ACC112 (cell line): Measurements from ENCODE around the gene FNDC1.

Experiments used
- H2AFZ ChIP-seq: fragments of 200-600 bp; sonication (generic); one replicate; pipeline ENCODE4 v1.6.0; 2017; ENCODE audit warnings: antibody characterized with exemption, low read length; ENCODE audit not compliant: unreplicated experiment
- H3K27ac ChIP-seq: fragments of 200-600 bp; sonication (generic); 2 replicates; pipeline ENCODE4 v1.5.1; 2014; ENCODE audit warnings: low read depth, mild to moderate bottlenecking, antibody characterized with exemption, low read length, moderate library complexity
- H3K27me3 ChIP-seq: fragments of 200-600 bp; sonication (generic); 2 replicates; pipeline ENCODE4 v1.6.1; 2014; ENCODE audit warnings: mild to moderate bottlenecking, antibody characterized with exemption, low read length, moderate library complexity, mixed read lengths; ENCODE audit not compliant: insufficient read depth
- H3K36me3 ChIP-seq: fragments of 200-600 bp; sonication (generic); 2 replicates; pipeline ENCODE4 v1.6.1; 2016; ENCODE audit warnings: mild to moderate bottlenecking, antibody characterized with exemption, low read length, moderate library complexity, mixed read lengths; ENCODE audit not compliant: insufficient read depth
- H3K4me1 ChIP-seq: fragments of 200-600 bp; sonication (generic); one replicate; pipeline ENCODE4 v1.6.1; 2016; ENCODE audit warnings: low read length, mixed read lengths; ENCODE audit not compliant: insufficient read depth, unreplicated experiment, control insufficient read depth
- H3K4me3 ChIP-seq: fragments of 200-600 bp; sonication (generic); 2 replicates; pipeline ENCODE4 v1.5.1; 2014; ENCODE audit warnings: mild to moderate bottlenecking, low read depth, low read length
- H3K79me2 ChIP-seq: fragments of 200-600 bp; sonication (generic); one replicate; pipeline ENCODE4 v1.6.0; 2016; ENCODE audit warnings: low read length; ENCODE audit not compliant: control insufficient read depth, unreplicated experiment, insufficient read depth

Gene FNDC1

GRCh38 chr6:159203304-159204005 is 34.3 kb downstream of the FNDC1 start:
- peaks cover 19% of the 10 kb centered on the region for H3K4me1 ChIP-seq
- H3K27me3 ChIP-seq = no peaks in the 10 kb centered on the region
- H2AFZ ChIP-seq = peak overlapping the region; percentile 84
- H3K27ac ChIP-seq = peak overlapping the region; percentile 66
- peak overlapping the region; percentile 5; the same call in 1 of the 2 replicates for H3K4me3 ChIP-seq
- no peaks in the 10 kb centered on the region for H3K36me3 ChIP-seq
- no peaks in the 10 kb centered on the region for H3K79me2 ChIP-seq

GRCh38 chr6:159204605-159205004 is 35.4 kb downstream of the FNDC1 start:
- Histone ChIP-seq H3K27me3 (no peaks in the 10 kb centered on the region), H2AFZ (no peak overlapping the region), H3K27ac (peak overlapping the region; percentile 66; the same call in 1 of the 2 replicates), H3K79me2 (no peaks in the 10 kb centered on the region), H3K4me1 (peaks cover 19% of the 10 kb centered on the region), H3K36me3 (no peaks in the 10 kb centered on the region), H3K4me3 (no peak overlapping the region)

GRCh38 chr6:159212028-159212427 is 42.8 kb downstream of the FNDC1 start:
- H3K27me3 ChIP-seq = no peaks in the 10 kb centered on the region
- no peak overlapping the region for H3K27ac ChIP-seq
- no peaks in the 10 kb centered on the region for H3K4me1 ChIP-seq
- H3K79me2 ChIP-seq = no peaks in the 10 kb centered on the region
- H3K4me3 ChIP-seq = no peak overlapping the region
- H3K36me3 ChIP-seq = no peaks in the 10 kb centered on the region
- H2AFZ ChIP-seq = no peak overlapping the region

DNA sequence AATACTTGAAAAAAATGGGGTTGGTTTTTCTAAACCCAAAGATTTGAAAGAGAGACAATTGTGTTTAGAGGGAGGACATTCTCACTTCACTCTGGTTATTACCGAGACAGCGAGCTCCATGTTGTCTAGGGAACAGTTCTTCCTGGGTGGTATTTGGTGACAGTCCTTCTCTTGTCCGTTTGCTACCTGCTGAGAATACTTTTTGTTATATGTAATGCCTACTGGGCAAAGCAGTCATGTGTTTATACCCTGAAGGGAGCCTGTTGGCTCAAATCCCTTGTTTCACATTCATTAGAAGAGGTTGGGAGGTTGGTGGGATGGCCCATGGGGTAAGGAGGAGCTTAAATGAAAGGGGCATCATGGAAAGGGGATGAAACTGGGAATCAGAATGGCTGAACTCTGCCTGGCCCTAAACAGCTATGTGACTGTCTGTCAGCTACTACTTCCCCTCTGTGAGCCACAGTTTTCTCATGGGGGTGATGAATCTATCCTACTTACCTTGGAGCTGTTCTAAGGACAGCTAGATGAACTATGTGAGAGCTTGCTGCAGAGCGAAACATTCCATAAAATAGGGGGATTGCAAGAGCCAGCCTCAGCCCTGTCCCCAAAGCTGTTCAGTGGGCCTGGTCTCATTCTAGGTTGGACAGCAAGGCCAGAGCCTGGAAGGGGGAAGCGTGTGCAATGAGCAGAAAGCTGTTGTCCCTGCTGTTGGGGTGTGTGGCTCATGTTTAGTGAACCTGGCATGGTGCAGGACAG is 43.5 kb downstream of the FNDC1 start:
- Histone ChIP-seq H3K4me3 (no peak overlapping the region), H2AFZ (no peak overlapping the region), H3K27ac (no peak overlapping the region), H3K27me3 (no peaks in the 10 kb centered on the region), H3K36me3 (no peaks in the 10 kb centered on the region), H3K4me1 (no peaks in the 10 kb centered on the region), H3K79me2 (no peaks in the 10 kb centered on the region)

DNA sequence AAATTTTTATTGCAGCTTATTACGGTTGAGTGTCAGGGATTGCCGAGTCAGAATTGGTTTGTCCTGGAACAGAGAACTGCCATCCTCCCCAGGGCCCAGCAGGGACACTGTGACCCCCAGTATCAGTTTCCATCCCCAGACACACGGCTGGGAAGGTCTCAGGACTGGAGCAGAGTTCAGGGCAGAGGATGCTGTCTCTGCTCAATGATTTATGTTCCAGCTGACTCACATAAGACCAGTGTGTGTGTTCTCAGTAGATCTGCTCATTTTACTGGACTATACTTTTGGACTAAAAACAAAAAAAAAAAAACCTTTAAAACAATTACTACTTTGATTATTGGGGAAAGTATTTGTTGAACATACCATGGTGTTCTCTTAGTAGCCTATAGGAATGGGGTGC is 44.2 kb downstream of the FNDC1 start:
- no peaks in the 10 kb centered on the region for H3K27me3 ChIP-seq
- no peaks in the 10 kb centered on the region for H3K79me2 ChIP-seq
- H2AFZ ChIP-seq = no peak overlapping the region
- H3K4me3 ChIP-seq = no peak overlapping the region
- no peak overlapping the region for H3K27ac ChIP-seq
- H3K4me1 ChIP-seq = no peaks in the 10 kb centered on the region
- H3K36me3 ChIP-seq = no peaks in the 10 kb centered on the region

GRCh38 chr6:159214281-159214680 is 45.1 kb downstream of the FNDC1 start:
- H3K27me3 ChIP-seq = no peaks in the 10 kb centered on the region
- H2AFZ ChIP-seq = no peak overlapping the region
- no peak overlapping the region for H3K4me3 ChIP-seq
- no peaks in the 10 kb centered on the region for H3K36me3 ChIP-seq
- no peaks in the 10 kb centered on the region for H3K4me1 ChIP-seq
- H3K79me2 ChIP-seq = no peaks in the 10 kb centered on the region
- H3K27ac ChIP-seq = no peak overlapping the region

DNA sequence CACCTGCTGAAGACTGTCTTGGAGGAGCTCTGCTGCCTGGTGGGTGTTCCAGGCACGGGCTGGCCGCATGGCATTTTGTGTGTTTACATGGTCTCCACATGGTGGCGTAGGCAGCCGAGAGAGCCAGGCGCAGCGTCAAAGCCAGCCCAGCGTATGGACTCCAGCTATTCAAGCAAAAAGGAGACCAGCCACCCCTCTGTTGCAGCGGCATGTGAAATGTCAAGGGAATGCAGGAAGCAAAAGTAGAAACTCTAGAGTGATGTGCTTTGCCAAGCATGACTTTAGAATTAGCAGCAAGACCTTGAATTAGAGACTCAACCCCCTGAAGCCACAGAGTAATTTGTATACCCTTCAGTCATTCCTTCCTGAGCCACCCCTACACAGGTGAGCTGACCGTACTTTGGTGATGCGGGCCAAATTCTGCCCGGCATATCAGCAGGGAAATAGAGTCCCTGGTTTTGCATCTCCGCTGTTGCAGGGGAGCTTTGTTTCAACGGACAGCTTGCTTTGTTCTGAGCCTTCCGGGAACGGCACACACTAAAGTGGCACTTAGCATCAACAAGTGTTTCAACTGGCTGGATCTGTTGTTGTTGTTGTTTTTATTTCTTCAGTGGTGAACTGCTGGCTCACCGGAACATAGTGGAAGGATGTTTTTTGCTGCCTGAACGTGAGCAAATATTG is 48.5 kb downstream of the FNDC1 start:
- H3K27ac ChIP-seq = no peak overlapping the region
- no peak overlapping the region for H3K4me3 ChIP-seq
- no peaks in the 10 kb centered on the region for H3K4me1 ChIP-seq
- no peaks in the 10 kb centered on the region for H3K36me3 ChIP-seq
- 0 out of 2 replicates have a peak, but pooled peaks cover 6% of the 10 kb centered on the region for H3K27me3 ChIP-seq
- H3K79me2 ChIP-seq = no peaks in the 10 kb centered on the region
- no peak overlapping the region for H2AFZ ChIP-seq

DNA sequence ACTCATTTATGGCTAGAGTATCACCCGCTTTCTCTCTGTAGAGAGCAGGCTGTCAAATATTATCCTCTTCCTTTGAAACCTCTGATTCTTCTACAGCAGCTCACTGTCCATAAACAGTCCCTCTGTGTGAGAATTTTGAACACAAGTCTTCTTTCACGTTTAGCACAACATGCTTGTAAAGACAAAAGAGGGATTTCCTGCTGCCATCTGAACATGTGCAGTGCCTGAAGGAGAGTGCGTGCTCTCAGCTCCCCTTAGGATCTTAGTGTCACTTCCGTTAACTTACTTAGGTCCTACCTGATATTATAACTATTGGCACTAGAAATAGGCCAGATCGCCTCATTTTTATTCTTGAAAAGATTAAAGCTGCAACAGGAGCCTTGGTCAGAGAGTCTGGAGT is 50.9 kb downstream of the FNDC1 start:
- Histone ChIP-seq H3K79me2 (no peaks in the 10 kb centered on the region), H3K27me3 (0 out of 2 replicates have a peak, but pooled peaks cover 6% of the 10 kb centered on the region), H3K36me3 (no peaks in the 10 kb centered on the region), H3K27ac (no peak overlapping the region), H2AFZ (no peak overlapping the region), H3K4me1 (no peaks in the 10 kb centered on the region), H3K4me3 (no peak overlapping the region)

- H3K4me3 ChIP-seq = no peak overlapping the region
- H2AFZ ChIP-seq = no peak overlapping the region
- no peaks in the 10 kb centered on the region for H3K4me1 ChIP-seq
- 0 out of 2 replicates have a peak, but pooled peaks cover 6% of the 10 kb centered on the region for H3K27me3 ChIP-seq
- H3K27ac ChIP-seq = no peak overlapping the region
- no peaks in the 10 kb centered on the region for H3K79me2 ChIP-seq
- H3K36me3 ChIP-seq = no peaks in the 10 kb centered on the region
Observed at GRCh38 chr6:159221486-159222170, 52.4 kb downstream of the FNDC1 start.

GRCh38 chr6:159224452-159224851 is 55.3 kb downstream of the FNDC1 start:
- Histone ChIP-seq H2AFZ (no peak overlapping the region), H3K27me3 (0 out of 2 replicates have a peak, but pooled peaks cover 6% of the 10 kb centered on the region), H3K4me3 (no peak overlapping the region), H3K4me1 (no peaks in the 10 kb centered on the region), H3K79me2 (no peaks in the 10 kb centered on the region), H3K36me3 (no peaks in the 10 kb centered on the region), H3K27ac (no peak overlapping the region)
